OCI-LY7 (cell line): ENCODE data around the gene SLC25A5. TPM values are rescaled to one million over a fixed set of nuclear protein-coding genes. Genes with fewer than 3 reads are reported as not detected.
A peak's percentile ranks its signal among the peaks of the same experiment; 100 is the strongest.

Experiments
- BruUV-seq: library from RNA; stranded (reverse); fragments of 400-500 nt; replicated peaks from 2 replicates; lab custom pipeline; 2021; lab: Mats Ljungman, UMichigan
- CTCF ChIA-PET: fragments of 300-600 bp; sonication (Branson Sonifier 250); formaldehyde crosslinking; loops from one replicate; lab custom pipeline; 2022; ENCODE audit warnings: antibody characterized with exemption; ENCODE audit not compliant: unreplicated experiment; lab: Charles Lee
- POLR2A ChIA-PET: fragments of 300-600 bp; sonication (Branson Sonifier 250); formaldehyde crosslinking; loops from one replicate; lab custom pipeline; 2022; ENCODE audit warnings: antibody characterized with exemption; lab: Charles Lee
- DNase-seq: peaks from one replicate; pipeline ENCODE4 v3.0.0-alpha.2; 2015; ENCODE audit warnings: low spot score
- H2AFZ ChIP-seq: fragments of 200-600 bp; sonication (generic), shearing (Covaris generic); 2 replicates; pipeline ENCODE4 v1.6.1; 2014; ENCODE audit warnings: mild to moderate bottlenecking, antibody characterized with exemption, low read length, moderate library complexity
- H3K27ac ChIP-seq: fragments of 200-600 bp; sonication (generic); 2 replicates; pipeline ENCODE4 v1.5.1; 2014; ENCODE audit warnings: mixed run types, low read depth, mild to moderate bottlenecking, moderate library complexity, low read length, inconsistent platforms; ENCODE audit not compliant: poor library complexity, severe bottlenecking
- H3K36me3 ChIP-seq: fragments of 200-600 bp; sonication (generic); 2 replicates; pipeline ENCODE4 v1.6.1; 2014; ENCODE audit warnings: mild to moderate bottlenecking, antibody characterized with exemption, low read length, moderate library complexity, mixed read lengths; ENCODE audit not compliant: insufficient read depth
- H3K4me1 ChIP-seq: fragments of 200-600 bp; sonication (generic); 2 replicates; pipeline ENCODE4 v1.5.1; 2014; ENCODE audit warnings: mild to moderate bottlenecking, low read length; ENCODE audit not compliant: insufficient read depth, poor library complexity, severe bottlenecking
- H3K4me2 ChIP-seq: fragments of 200-600 bp; sonication (generic); 2 replicates; pipeline ENCODE4 v1.6.1; 2014; ENCODE audit warnings: mild to moderate bottlenecking, low read length
- H3K4me3 ChIP-seq: fragments of 200-600 bp; sonication (generic); 2 replicates; pipeline ENCODE4 v1.5.1; 2014; ENCODE audit warnings: mild to moderate bottlenecking, low read depth, low read length; ENCODE audit not compliant: poor library complexity, severe bottlenecking
- H3K79me2 ChIP-seq: fragments of 200-600 bp; sonication (generic); 2 replicates; pipeline ENCODE4 v1.6.1; 2016; ENCODE audit warnings: low read depth, mild to moderate bottlenecking, low read length, moderate library complexity, mixed read lengths; ENCODE audit not compliant: insufficient read depth
- H3K9me2 ChIP-seq: fragments of 200-600 bp; sonication (generic); 2 replicates; pipeline ENCODE4 v1.6.1; 2016; ENCODE audit warnings: mild to moderate bottlenecking, low read length, mixed read lengths; ENCODE audit not compliant: insufficient read depth
- H3K9me3 ChIP-seq: fragments of 200-600 bp; sonication (generic); 2 replicates; pipeline ENCODE4 v1.6.1; 2014; ENCODE audit warnings: mild to moderate bottlenecking, mixed run types, low read length, mixed read lengths
- H4K20me1 ChIP-seq: fragments of 200-600 bp; sonication (generic); 2 replicates; pipeline ENCODE4 v1.6.1; 2014; ENCODE audit warnings: mild to moderate bottlenecking, antibody characterized with exemption, low read length, moderate library complexity, mixed read lengths; ENCODE audit not compliant: insufficient read depth
- EZH2phosphoT487 ChIP-seq: fragments of 200-600 bp; sonication (generic); IDR thresholded peaks from 2 replicates; pipeline ENCODE4 v1.6.1; 2018; ENCODE audit warnings: low read depth, borderline replicate concordance, mild to moderate bottlenecking, mixed run types, antibody characterized with exemption, low read length, moderate library complexity, mixed read lengths
- intact Hi-C: fragments of 100-400 bp; cut with micrococcal nuclease; formaldehyde crosslinking; loops from one replicate; pipeline ENCODE4 v1.10.0; 2022; ENCODE audit not compliant: unreplicated experiment
- total RNA-seq, 2 experiments: library from RNA; depleted of rRNA in 1 of 2; stranded (reverse); fragments of >200 nt in 1 of 2; shearing (Covaris generic) in 1 of 2; gene quantifications; 2 replicates each; pipeline ENCODE4 v1.2.3, GENCODE V29; 2014 to 2022
- TF ChIP-seq, protein P1 (sequence below): fragments of 200-600 bp; sonication (generic); conservative IDR thresholded peaks from 2 replicates; pipeline ENCODE4 v1.5.1; 2014; ENCODE audit warnings: mild to moderate bottlenecking, antibody characterized with exemption, low read length, moderate library complexity, mixed read lengths

Gene SLC25A5
- total RNA-seq, 2 experiments from 2014 or later, result 231 to 525 TPM

DNA sequence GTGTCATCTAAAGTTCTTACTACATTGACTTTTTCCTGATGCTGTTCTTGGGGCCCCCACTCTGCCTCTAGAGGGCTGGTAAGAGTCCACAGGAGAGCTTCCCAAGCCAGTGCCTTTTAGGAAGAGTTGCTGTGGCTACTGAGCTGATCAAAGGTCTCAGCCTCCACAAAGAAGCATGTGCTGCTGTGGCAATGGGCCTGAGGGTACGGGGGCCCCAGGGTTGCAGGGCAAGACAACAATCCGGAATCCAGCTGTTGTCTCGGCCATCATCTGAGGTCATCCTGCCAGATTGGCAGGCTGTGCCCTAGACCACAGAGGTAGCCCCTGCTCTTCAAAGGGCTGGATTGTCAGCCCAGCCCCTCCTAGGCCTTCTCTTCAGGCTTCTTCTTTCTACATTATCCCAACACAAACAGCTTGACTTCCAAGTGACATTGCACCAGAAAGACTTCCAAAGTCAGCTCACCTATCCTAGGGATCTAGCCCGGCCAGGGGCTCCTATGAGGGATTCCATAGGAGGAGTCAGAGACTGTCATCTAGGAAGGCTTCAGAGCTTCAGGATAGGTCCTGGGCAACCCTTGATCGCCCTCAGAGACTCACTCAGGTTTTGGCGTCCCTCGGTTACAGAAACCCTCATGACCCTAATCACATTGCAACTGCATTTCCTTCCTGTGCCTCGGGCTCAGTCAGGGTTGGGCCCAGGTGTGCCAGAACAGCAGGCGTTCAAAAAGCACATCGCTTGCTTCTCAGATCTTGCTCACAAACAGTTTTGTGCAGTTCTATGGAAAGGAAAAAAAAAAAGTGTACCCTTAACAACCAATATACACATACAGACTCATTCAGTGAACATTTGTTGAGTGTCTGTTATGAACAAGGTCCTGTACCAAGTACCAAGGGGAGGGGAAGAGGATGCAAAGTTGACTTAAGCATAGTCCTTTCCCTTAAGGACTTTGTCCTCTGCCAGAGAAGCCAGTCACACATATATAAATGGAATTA, 27.8 kb downstream of the SLC25A5 start:
- H4K20me1 ChIP-seq, result no peaks in the 10 kb centered on the region
- POLR2A ChIA-PET, result interaction anchor here (0.5 to 0.9 kb wide), 3 partner anchors 12 to 1000 kb away, joined by 3 to 4 read pairs (median 4); no protein-coding TSS in a partner anchor
- no peak overlapping the region for H3K27ac ChIP-seq
- H3K4me2 ChIP-seq, result peak overlapping the region; percentile 26; the same call in 1 of the 2 replicates
- no peaks in the 10 kb centered on the region for H3K36me3 ChIP-seq
- H3K79me2 ChIP-seq, result no peaks in the 10 kb centered on the region
- TF ChIP-seq, protein P1, sequence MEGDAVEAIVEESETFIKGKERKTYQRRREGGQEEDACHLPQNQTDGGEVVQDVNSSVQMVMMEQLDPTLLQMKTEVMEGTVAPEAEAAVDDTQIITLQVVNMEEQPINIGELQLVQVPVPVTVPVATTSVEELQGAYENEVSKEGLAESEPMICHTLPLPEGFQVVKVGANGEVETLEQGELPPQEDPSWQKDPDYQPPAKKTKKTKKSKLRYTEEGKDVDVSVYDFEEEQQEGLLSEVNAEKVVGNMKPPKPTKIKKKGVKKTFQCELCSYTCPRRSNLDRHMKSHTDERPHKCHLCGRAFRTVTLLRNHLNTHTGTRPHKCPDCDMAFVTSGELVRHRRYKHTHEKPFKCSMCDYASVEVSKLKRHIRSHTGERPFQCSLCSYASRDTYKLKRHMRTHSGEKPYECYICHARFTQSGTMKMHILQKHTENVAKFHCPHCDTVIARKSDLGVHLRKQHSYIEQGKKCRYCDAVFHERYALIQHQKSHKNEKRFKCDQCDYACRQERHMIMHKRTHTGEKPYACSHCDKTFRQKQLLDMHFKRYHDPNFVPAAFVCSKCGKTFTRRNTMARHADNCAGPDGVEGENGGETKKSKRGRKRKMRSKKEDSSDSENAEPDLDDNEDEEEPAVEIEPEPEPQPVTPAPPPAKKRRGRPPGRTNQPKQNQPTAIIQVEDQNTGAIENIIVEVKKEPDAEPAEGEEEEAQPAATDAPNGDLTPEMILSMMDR, result no peak
- TF ChIP-seq EZH2phosphoT487, result no peak
- intact Hi-C loops, result no loop called here
- no peaks in the 10 kb centered on the region for H3K9me2 ChIP-seq
- H3K4me3 ChIP-seq, result no peak overlapping the region
- CTCF ChIA-PET, result no interaction called here
- H3K9me3 ChIP-seq, result no peaks in the 10 kb centered on the region
- DNase-seq, result peak; percentile 39
- H2AFZ ChIP-seq, result peak overlapping the region; percentile 25; the same call in 1 of the 2 replicates
- peaks cover 9% of the 10 kb centered on the region for H3K4me1 ChIP-seq
- BruUV-seq, result no TSS peak

DNA sequence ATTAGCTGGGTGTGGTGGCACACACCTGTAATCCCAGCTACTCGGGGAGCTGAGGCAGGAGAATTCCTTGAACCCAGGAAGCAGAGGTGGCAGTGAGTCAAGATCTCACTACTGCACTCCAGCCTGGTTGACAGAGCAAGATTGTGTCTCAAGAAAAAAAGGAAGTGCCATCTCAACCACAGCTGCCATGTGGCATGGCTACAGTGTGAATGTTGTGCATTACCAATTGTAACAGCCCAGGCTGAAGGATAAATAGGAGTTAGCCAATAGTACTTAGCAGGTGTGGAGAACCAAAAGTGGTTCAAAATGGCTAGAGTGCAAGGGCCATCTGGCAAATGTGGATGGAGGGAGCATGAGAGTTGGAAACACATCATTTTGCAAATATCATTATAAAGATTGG, 28.9 kb downstream of the SLC25A5 start:
- ChIA-PET CTCF (no interaction called here), POLR2A (interaction anchor here (0.9 kb wide), 1 partner anchor 36 kb away, joined by 3 read pairs; no protein-coding TSS in a partner anchor)
- H3K9me3 ChIP-seq, result no peaks in the 10 kb centered on the region
- no peak overlapping the region for H3K27ac ChIP-seq
- TF ChIP-seq, protein P1, result no peak
- TF ChIP-seq EZH2phosphoT487, result no peak
- no peak overlapping the region for H3K4me2 ChIP-seq
- no peak overlapping the region for H2AFZ ChIP-seq
- H3K4me1 ChIP-seq, result peaks cover 9% of the 10 kb centered on the region
- no peaks in the 10 kb centered on the region for H4K20me1 ChIP-seq
- no peak overlapping the region for H3K4me3 ChIP-seq
- no peaks in the 10 kb centered on the region for H3K9me2 ChIP-seq
- BruUV-seq, result no TSS peak
- no peaks in the 10 kb centered on the region for H3K79me2 ChIP-seq
- H3K36me3 ChIP-seq, result no peaks in the 10 kb centered on the region
- peak; percentile 16 for DNase-seq
- intact Hi-C loops, result no loop called here
